IMR-90 (cell line): ENCODE data around the gene GPI. TPM values are rescaled to one million over a fixed set of nuclear protein-coding genes. Genes with fewer than 3 reads are reported as not detected.
A peak's percentile ranks its signal among the peaks of the same experiment; 100 is the strongest.

ENCODE experiments used
- ATAC-seq: fragments of 200-7000 bp; cut with Tn5 transposase; 2 replicates; pipeline ENCODE4 v1.9.1; 2020; ENCODE audit warnings: low read depth, mild to moderate bottlenecking, moderate library complexity
- BruUV-seq: library from RNA; stranded (reverse); fragments of 400-500 nt; replicated peaks from 2 replicates; lab custom pipeline; 2021; lab: Mats Ljungman, UMichigan
- CTCF ChIA-PET: fragments of 300-600 bp; formaldehyde crosslinking; extraction: SDS; loops from one replicate; lab custom pipeline; 2021; ENCODE audit warnings: antibody characterized with exemption; lab: Yijun Ruan, JAX
- POLR2A ChIA-PET: fragments of 300-600 bp; sonication (Branson Sonifier 250); formaldehyde crosslinking; loops from one replicate; lab custom pipeline; 2022; ENCODE audit warnings: antibody characterized with exemption; ENCODE audit not compliant: unreplicated experiment; lab: Charles Lee
- DNase-seq: peaks from one replicate; pipeline ENCODE4 v3.0.0; 2013
- H2AFZ ChIP-seq: replicated peaks from 2 replicates; pipeline ENCODE3; 2013; ENCODE audit warnings: low read length, mild to moderate bottlenecking; ENCODE audit not compliant: poor library complexity
- H2AK5ac ChIP-seq: 2 replicates; pipeline ENCODE4 v1.6.1; 2013; ENCODE audit warnings: low read depth, low read length, inconsistent platforms
- H2AK9ac ChIP-seq: replicated peaks from 2 replicates; pipeline ENCODE3; 2013; ENCODE audit warnings: mild to moderate bottlenecking, low read depth, low read length, moderate library complexity; ENCODE audit not compliant: poor library complexity
- H2BK120ac ChIP-seq: 2 replicates; pipeline ENCODE4 v1.6.1; 2013; ENCODE audit warnings: low read depth, low read length, inconsistent platforms
- H2BK15ac ChIP-seq: 3 replicates; pipeline ENCODE4 v1.6.1; 2013; ENCODE audit warnings: low read depth, low read length, inconsistent platforms
- H2BK20ac ChIP-seq: 2 replicates; pipeline ENCODE4 v1.6.1; 2013; ENCODE audit warnings: low read depth, mild to moderate bottlenecking, inconsistent platforms, low read length, moderate library complexity
- H2BK5ac ChIP-seq: 2 replicates; pipeline ENCODE4 v1.6.1; 2013; ENCODE audit warnings: mild to moderate bottlenecking, low read depth, low read length, inconsistent platforms; ENCODE audit not compliant: poor library complexity, severe bottlenecking
- H3K14ac ChIP-seq: replicated peaks from 2 replicates; pipeline ENCODE4 v1.6.1; 2013; ENCODE audit warnings: low read depth, low read length, inconsistent platforms
- H3K18ac ChIP-seq: 2 replicates; pipeline ENCODE4 v1.6.1; 2013; ENCODE audit warnings: low read depth, low read length, control low read depth
- H3K23ac ChIP-seq: 2 replicates; pipeline ENCODE4 v1.6.1; 2013; ENCODE audit warnings: low read depth, low read length, inconsistent platforms
- H3K27ac ChIP-seq: 2 replicates; pipeline ENCODE4 v1.5.1; 2013; ENCODE audit warnings: mild to moderate bottlenecking, control low read depth, low read length; ENCODE audit not compliant: insufficient read depth
- H3K27me3 ChIP-seq: 2 replicates; pipeline ENCODE4 v1.6.1; 2013; ENCODE audit warnings: low read length; ENCODE audit not compliant: control insufficient read depth, insufficient read depth
- H3K36me3 ChIP-seq: 2 replicates; pipeline ENCODE4 v1.6.1; 2013; ENCODE audit warnings: low read length, mixed read lengths; ENCODE audit not compliant: control insufficient read depth, insufficient read depth
- H3K4ac ChIP-seq: 2 replicates; pipeline ENCODE4 v1.6.1; 2013; ENCODE audit warnings: low read depth, low read length, inconsistent platforms
- H3K4me1 ChIP-seq: 2 replicates; pipeline ENCODE4 v1.6.1; 2013; ENCODE audit warnings: low read length, mixed read lengths; ENCODE audit not compliant: control insufficient read depth, insufficient read depth
- H3K4me2 ChIP-seq: 2 replicates; pipeline ENCODE4 v1.6.1; 2013; ENCODE audit warnings: low read depth, mild to moderate bottlenecking, control low read depth, low read length, moderate library complexity
- H3K4me3 ChIP-seq: 2 replicates; pipeline ENCODE4 v1.5.1; 2013; ENCODE audit warnings: low read depth, mild to moderate bottlenecking, control low read depth, low read length, moderate library complexity; ENCODE audit not compliant: insufficient read depth
- H3K56ac ChIP-seq: 2 replicates; pipeline ENCODE4 v1.6.1; 2013; ENCODE audit warnings: low read length, inconsistent platforms; ENCODE audit not compliant: insufficient read depth; ENCODE audit errors: extremely low read depth
- H3K79me1 ChIP-seq, 2 experiments: 2 replicates each; pipeline ENCODE4 v1.6.1; 2013; ENCODE audit warnings: low read length in 2 of 2, inconsistent platforms in 1 of 2, low read depth in 1 of 2
- H3K9ac ChIP-seq: 2 replicates; pipeline ENCODE4 v1.6.1; 2013; ENCODE audit warnings: low read depth, low read length, control low read depth
- H3K9me1 ChIP-seq: 2 replicates; pipeline ENCODE4 v1.6.1; 2013; ENCODE audit warnings: low read length, inconsistent platforms; ENCODE audit not compliant: insufficient read depth
- H3K9me3 ChIP-seq: 2 replicates; pipeline ENCODE4 v1.6.1; 2013; ENCODE audit warnings: low read length; ENCODE audit not compliant: control insufficient read depth, insufficient read depth
- H4K20me1 ChIP-seq: 2 replicates; pipeline ENCODE4 v1.6.1; 2013; ENCODE audit warnings: low read length, inconsistent platforms; ENCODE audit not compliant: insufficient read depth
- H4K5ac ChIP-seq: 2 replicates; pipeline ENCODE4 v1.6.1; 2013; ENCODE audit warnings: mild to moderate bottlenecking, low read depth, low read length, control low read depth
- H4K8ac ChIP-seq, 2 experiments: 2 replicates each; pipeline ENCODE4 v1.6.1; 2013; ENCODE audit warnings: low read depth in 2 of 2, low read length in 2 of 2, control low read depth in 1 of 2, inconsistent platforms in 1 of 2
- H4K91ac ChIP-seq: 2 replicates; pipeline ENCODE4 v1.6.1; 2013; ENCODE audit warnings: low read depth, low read length, inconsistent platforms; ENCODE audit not compliant: insufficient read depth
- BHLHE40 ChIP-seq: fragments of 150-350 bp; IDR thresholded peaks from 2 replicates; pipeline ENCODE4 v1.6.1; 2016; ENCODE audit warnings: mild to moderate bottlenecking, low read depth, low read length
- NFE2L2 ChIP-seq: fragments of 150-350 bp; IDR thresholded peaks from 2 replicates; pipeline ENCODE4 v1.6.1; 2016; ENCODE audit warnings: low read depth, mild to moderate bottlenecking, low read length
- POLR2A ChIP-seq: IDR thresholded peaks from 2 replicates; pipeline ENCODE4 v1.6.1; 2012; ENCODE audit warnings: mild to moderate bottlenecking, low read depth, low read length
- RAD21 ChIP-seq: IDR thresholded peaks from 2 replicates; pipeline ENCODE4 v1.6.1; 2012; ENCODE audit warnings: low read length, improper control_type of control experiment
- SMC3 ChIP-seq: fragments of 150-350 bp; IDR thresholded peaks from 2 replicates; pipeline ENCODE4 v1.6.1; 2016; ENCODE audit warnings: low read depth, mild to moderate bottlenecking, antibody characterized with exemption, low read length, moderate library complexity
- WGBS, 2 experiments: methylation state at CpG; one replicate each; pipeline versions ENCODE4 v1.1.5 to v1.1.7; 2013; ENCODE audit warnings: missing lambda C conversion rate in 2 of 2; ENCODE audit not compliant: insufficient read length in 1 of 2; ENCODE audit errors: extremely low coverage in 2 of 2; 5-methylcytosine and 5-hydroxymethylcytosine counted together
- dilution Hi-C: fragments of 300-500 bp; cut with HindIII; formaldehyde crosslinking; loops from one replicate; pipeline ENCODE4 v1.14.3; 2018; ENCODE audit warnings: low sequenced_read_pairs; ENCODE audit not compliant: unreplicated experiment
- in situ Hi-C: fragments of 300-500 bp; cut with MboI; formaldehyde crosslinking; loops from 3 replicates; pipeline ENCODE4 v1.14.3; 2019; ENCODE audit warnings: low sequenced_read_pairs, inconsistent platforms, mixed read lengths
- intact Hi-C: fragments of 100-400 bp; cut with micrococcal nuclease; formaldehyde crosslinking; loops from 2 replicates; pipeline ENCODE4 v1.10.0; 2022
- polyA plus RNA-seq, 3 experiments: library from polyadenylated mRNA; depleted of rRNA; stranded (reverse); fragments of >200 nt; gene quantifications; 2 replicates each; pipeline ENCODE4 v1.2.3, GENCODE V29; 2012; ENCODE audit warnings: low replicate concordance in 1 of 3
- total RNA-seq: library from RNA; depleted of rRNA; stranded (reverse); fragments of >200 nt; gene quantifications from 2 replicates; pipeline ENCODE4 v1.2.3, GENCODE V29; 2012
- TF ChIP-seq, protein P1 (sequence below): conservative IDR thresholded peaks from 2 replicates; pipeline ENCODE4 v1.5.1; 2012; ENCODE audit warnings: mild to moderate bottlenecking, low read depth, low read length, improper control_type of control experiment
- TF ChIP-seq, protein P2 (sequence below): fragments of 150-350 bp; IDR thresholded peaks from 2 replicates; pipeline ENCODE4 v1.6.1; 2017; ENCODE audit warnings: mild to moderate bottlenecking, antibody characterized with exemption, low read length, low read depth

Gene GPI
- total and polyA plus RNA-seq, 2 of the 4 experiments (the other 2 are of a cell fraction): 147 to 239 TPM

DNA sequence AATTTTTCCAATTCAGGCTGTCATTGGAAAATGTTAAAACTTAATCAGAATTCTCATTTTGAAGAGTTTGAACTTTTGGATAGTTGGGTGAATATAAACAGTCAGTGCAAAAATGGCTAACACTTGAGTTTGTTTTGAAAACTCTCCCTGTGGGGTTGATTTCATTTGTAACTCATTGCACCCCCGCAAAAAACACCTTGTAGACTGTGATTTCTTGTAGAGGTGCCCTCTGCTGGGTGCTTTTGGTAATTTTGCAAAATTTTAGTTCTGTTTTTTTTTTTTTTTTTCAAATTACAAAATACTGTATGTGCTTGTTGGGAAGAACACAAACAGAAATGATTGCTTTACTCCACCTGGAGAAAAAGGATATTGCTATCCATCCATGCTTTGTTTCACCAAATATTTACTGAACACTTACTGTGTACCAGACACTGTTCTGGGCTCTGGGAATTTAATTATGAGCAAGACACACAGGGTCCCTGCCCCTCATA, 28.2 kb upstream of the GPI start:
- WGBS, 2 experiments: no CpG with 5 or more reads among the region's 1 CpG
- no peak overlapping the region; the same call in 1 of the 2 replicates for H3K18ac ChIP-seq
- POLR2A ChIA-PET: no interaction called here
- H3K4ac ChIP-seq: no peak overlapping the region
- no peak overlapping the region for H2BK5ac ChIP-seq
- H4K8ac ChIP-seq: 0 out of 4 replicates have a peak overlapping the region, but pooled peaks of 1 of the 2 experiments have one; percentile 32
- no peak overlapping the region for H3K4me2 ChIP-seq
- H2AFZ ChIP-seq: no peak overlapping the region
- H3K4me3 ChIP-seq: no peak overlapping the region
- peak; percentile 47 for DNase-seq
- H4K91ac ChIP-seq: no peak overlapping the region; the same call in 1 of the 2 replicates
- peaks cover 50% of the 10 kb centered on the region for H3K36me3 ChIP-seq
- H2BK120ac ChIP-seq: no peak overlapping the region
- peak overlapping the region; percentile 33; the same call in 1 of the 2 replicates for H3K9ac ChIP-seq
- no peak overlapping the region for H3K14ac ChIP-seq
- peak; percentile 64 for ATAC-seq
- intact Hi-C loops (loop anchor here (2.0 to 5.0 kb wide), 2 partner anchors 82 to 110 kb away; partner anchors contain the start of gene GARRE1), dilution Hi-C loops (no loop called here), in situ Hi-C loops (loop anchor here (10.0 to 25.0 kb wide), 2 partner anchors 102 to 550 kb away; partner anchors contain the start of gene KCTD15)
- no peaks in the 10 kb centered on the region for H3K9me3 ChIP-seq
- H2AK9ac ChIP-seq: no peak overlapping the region
- H3K27me3 ChIP-seq: no peaks in the 10 kb centered on the region
- peak overlapping the region; percentile 38; the same call in 1 of the 2 replicates for H2BK20ac ChIP-seq
- H2BK15ac ChIP-seq: no peak overlapping the region
- TF ChIP-seq BHLHE40 (no peak), RAD21 (peak; percentile 53), POLR2A (no peak), SMC3 (peak; percentile 68), NFE2L2 (no peak)
- TF ChIP-seq, protein P1, sequence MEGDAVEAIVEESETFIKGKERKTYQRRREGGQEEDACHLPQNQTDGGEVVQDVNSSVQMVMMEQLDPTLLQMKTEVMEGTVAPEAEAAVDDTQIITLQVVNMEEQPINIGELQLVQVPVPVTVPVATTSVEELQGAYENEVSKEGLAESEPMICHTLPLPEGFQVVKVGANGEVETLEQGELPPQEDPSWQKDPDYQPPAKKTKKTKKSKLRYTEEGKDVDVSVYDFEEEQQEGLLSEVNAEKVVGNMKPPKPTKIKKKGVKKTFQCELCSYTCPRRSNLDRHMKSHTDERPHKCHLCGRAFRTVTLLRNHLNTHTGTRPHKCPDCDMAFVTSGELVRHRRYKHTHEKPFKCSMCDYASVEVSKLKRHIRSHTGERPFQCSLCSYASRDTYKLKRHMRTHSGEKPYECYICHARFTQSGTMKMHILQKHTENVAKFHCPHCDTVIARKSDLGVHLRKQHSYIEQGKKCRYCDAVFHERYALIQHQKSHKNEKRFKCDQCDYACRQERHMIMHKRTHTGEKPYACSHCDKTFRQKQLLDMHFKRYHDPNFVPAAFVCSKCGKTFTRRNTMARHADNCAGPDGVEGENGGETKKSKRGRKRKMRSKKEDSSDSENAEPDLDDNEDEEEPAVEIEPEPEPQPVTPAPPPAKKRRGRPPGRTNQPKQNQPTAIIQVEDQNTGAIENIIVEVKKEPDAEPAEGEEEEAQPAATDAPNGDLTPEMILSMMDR: peak; percentile 61
- TF ChIP-seq, protein P2, sequence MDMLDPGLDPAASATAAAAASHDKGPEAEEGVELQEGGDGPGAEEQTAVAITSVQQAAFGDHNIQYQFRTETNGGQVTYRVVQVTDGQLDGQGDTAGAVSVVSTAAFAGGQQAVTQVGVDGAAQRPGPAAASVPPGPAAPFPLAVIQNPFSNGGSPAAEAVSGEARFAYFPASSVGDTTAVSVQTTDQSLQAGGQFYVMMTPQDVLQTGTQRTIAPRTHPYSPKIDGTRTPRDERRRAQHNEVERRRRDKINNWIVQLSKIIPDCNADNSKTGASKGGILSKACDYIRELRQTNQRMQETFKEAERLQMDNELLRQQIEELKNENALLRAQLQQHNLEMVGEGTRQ: no peak
- 0 out of 2 replicates have a peak, but pooled peaks cover 9% of the 10 kb centered on the region for H3K9me1 ChIP-seq
- H2AK5ac ChIP-seq: 0 out of 2 replicates have a peak overlapping the region, but pooled peaks have one; percentile 16
- no TSS peak for BruUV-seq
- H4K20me1 ChIP-seq: no peaks in the 10 kb centered on the region; the same call in 1 of the 2 replicates
- no peak overlapping the region for H4K5ac ChIP-seq
- H3K4me1 ChIP-seq: peaks cover 4% of the 10 kb centered on the region; the same call in 1 of the 2 replicates
- no peak overlapping the region for H3K23ac ChIP-seq
- CTCF ChIA-PET: no interaction called here
- no peak overlapping the region for H3K27ac ChIP-seq
- H3K79me1 ChIP-seq: peaks cover 15 to 44% of the 10 kb centered on the region in 2 experiments
- H3K56ac ChIP-seq: no peak overlapping the region
